ENCODE results near the gene STPG2.

Gene STPG2

DNA sequence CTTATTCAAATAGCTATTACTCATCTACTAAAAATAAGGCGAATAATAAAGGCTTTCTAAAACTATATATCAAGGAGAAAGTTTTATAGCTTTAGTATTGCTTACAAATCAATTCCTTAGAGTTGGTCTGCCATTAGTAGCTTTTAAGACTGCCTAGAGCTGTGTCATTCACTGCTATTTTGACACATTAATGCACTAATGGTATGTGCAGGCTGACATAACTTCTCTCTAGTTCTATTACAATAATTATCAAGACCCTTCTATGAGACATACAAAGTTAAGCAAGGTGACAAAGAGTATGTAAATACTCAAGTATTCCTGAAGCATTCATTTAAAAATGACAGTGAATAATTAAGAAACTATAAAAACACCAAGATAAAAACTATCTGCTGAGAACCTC, 625.3 kb downstream of the STPG2 start:
- FAIRE-seq = no peak

DNA sequence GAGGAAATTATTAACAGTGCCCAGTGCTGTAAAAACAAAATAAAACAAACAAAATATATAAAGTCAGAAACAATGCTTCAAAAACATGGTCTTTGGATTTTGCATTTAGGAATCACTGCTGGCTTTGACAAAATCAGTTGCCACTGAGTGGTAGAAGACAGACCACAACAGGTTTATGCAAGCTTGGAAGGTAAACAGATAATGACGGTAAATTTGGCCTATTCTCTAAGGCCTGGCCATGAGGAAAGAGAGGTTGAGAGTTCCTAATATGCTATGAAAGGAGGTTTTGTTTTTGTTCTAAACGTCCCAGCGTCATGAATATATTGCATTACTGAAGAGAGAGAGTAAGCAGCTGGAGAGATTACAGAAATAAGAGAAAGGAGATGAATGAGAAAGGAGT, 629.4 kb downstream of the STPG2 start:
- DNase-seq (ENCODE audit: low spot score) (no peak), FAIRE-seq (no peak)

More for the DNA sequence above, 625.3 kb downstream of the STPG2 start:
- no peak for DNase-seq (ENCODE audit: low spot score)
